DOHH2 (cell line): Measurements from ENCODE around the gene BAIAP2.

Source experiments
- H3F3A ChIP-seq: fragments of 200-600 bp; sonication (generic), shearing (Covaris generic); 2 replicates; pipeline ENCODE4 v1.6.0; 2016; ENCODE audit warnings: antibody characterized with exemption, mild to moderate bottlenecking; ENCODE audit not compliant: control insufficient read depth, insufficient read depth
- H3K27ac ChIP-seq: fragments of 200-600 bp; sonication (generic); 2 replicates; pipeline ENCODE4 v1.5.1; 2014; ENCODE audit warnings: low read depth, mild to moderate bottlenecking, low read length, moderate library complexity
- H3K27me3 ChIP-seq: fragments of 200-600 bp; sonication (generic); 2 replicates; pipeline ENCODE4 v1.6.1; 2014; ENCODE audit warnings: mild to moderate bottlenecking, low read length, mixed read lengths; ENCODE audit not compliant: control insufficient read depth
- H3K36me3 ChIP-seq: fragments of 200-600 bp; sonication (generic); 2 replicates; pipeline ENCODE4 v1.6.1; 2014; ENCODE audit warnings: mild to moderate bottlenecking, low read length, moderate library complexity, mixed read lengths; ENCODE audit not compliant: control insufficient read depth
- H3K4me1 ChIP-seq: fragments of 200-600 bp; sonication (generic); 2 replicates; pipeline ENCODE4 v1.6.1; 2014; ENCODE audit warnings: mild to moderate bottlenecking, low read length, mixed read lengths; ENCODE audit not compliant: control insufficient read depth
- H3K4me2 ChIP-seq: fragments of 200-600 bp; sonication (generic); 2 replicates; pipeline ENCODE4 v1.6.0; 2014; ENCODE audit warnings: mild to moderate bottlenecking, low read length, moderate library complexity
- H3K4me3 ChIP-seq: fragments of 200-600 bp; sonication (generic); 2 replicates; pipeline ENCODE4 v1.5.1; 2014; ENCODE audit warnings: mild to moderate bottlenecking, low read length, mixed read lengths
- H3K79me2 ChIP-seq: fragments of 200-600 bp; sonication (generic); 2 replicates; pipeline ENCODE4 v1.6.1; 2014; ENCODE audit warnings: mild to moderate bottlenecking, low read length, mixed read lengths; ENCODE audit not compliant: control insufficient read depth
- H3K9me2 ChIP-seq: fragments of 200-600 bp; sonication (generic); replicated peaks from 2 replicates; pipeline ENCODE4 v1.6.1; 2014; ENCODE audit warnings: mild to moderate bottlenecking, low read length, mixed read lengths; ENCODE audit not compliant: control insufficient read depth
- H3K9me3 ChIP-seq: fragments of 200-600 bp; sonication (generic); 2 replicates; pipeline ENCODE4 v1.6.1; 2014; ENCODE audit warnings: antibody characterized with exemption, low read length, mixed read lengths; ENCODE audit not compliant: control insufficient read depth, insufficient read depth
- H4K20me1 ChIP-seq: fragments of 200-600 bp; sonication (generic); 2 replicates; pipeline ENCODE4 v1.6.0; 2014; ENCODE audit warnings: low read depth, mild to moderate bottlenecking, antibody characterized with exemption, low read length, moderate library complexity; ENCODE audit not compliant: control insufficient read depth, insufficient read depth
- EZH2phosphoT487 ChIP-seq: fragments of 200-600 bp; sonication (generic); IDR thresholded peaks from 2 replicates; pipeline ENCODE4 v1.6.1; 2017; ENCODE audit warnings: borderline replicate concordance, mild to moderate bottlenecking, antibody characterized with exemption, low read length, moderate library complexity, mixed read lengths
- TF ChIP-seq, protein P1 (sequence below): fragments of 200-600 bp; sonication (generic); IDR thresholded peaks from one replicate; pipeline ENCODE4 v1.5.1; 2014; ENCODE audit warnings: antibody characterized with exemption, mild to moderate bottlenecking, low read depth, low read length; ENCODE audit not compliant: poor library complexity, severe bottlenecking

Gene BAIAP2

DNA sequence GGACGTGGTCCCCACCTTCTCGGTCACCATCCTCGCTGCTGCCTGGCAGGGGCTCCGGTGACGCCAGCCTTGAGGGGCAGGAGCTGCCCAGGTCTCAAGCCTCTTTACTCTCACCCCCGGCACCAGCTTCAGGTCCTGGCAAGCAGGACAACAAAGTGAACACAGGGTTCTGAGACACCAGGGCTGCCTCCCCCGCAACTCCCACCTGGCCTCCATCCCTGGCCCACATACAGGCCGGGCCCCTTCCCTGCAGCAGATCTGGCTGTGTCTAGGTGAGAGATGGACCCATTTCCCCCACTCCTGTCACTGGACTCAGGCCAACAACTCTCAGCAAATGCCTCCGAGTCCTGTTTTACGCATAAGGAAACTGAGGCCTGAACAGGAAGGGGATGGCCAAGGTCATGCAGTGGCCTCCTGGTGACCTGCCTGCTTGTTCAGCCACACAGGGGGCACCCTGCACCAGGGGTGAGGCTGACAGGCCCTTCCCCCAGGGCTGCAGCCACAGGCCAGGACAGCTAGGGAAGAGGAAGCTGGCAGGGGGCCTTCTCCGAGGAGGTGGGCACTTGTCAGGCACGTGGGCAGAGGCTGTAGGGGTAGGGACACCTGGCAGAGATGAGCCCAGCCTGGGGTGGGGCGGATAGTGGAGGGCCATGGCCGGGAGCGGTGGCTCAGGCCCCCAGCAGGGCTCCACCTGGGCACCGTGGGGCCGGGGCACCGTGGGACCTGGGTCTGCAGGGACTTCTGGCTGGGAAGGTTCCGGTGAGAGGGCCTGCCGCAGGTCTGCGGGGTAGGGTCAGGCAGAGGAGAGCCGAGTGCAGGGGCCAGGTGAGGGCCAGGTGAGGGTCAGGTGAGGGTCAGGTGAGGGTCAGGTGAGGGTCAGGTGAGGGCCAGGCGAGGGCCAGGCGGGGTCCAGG, 83.6 kb downstream of the BAIAP2 start:
- no peak overlapping the region for H3K4me2 ChIP-seq
- no peaks in the 10 kb centered on the region for H3K9me2 ChIP-seq
- H3K4me1 ChIP-seq, result peaks cover 3% of the 10 kb centered on the region; the same call in 1 of the 2 replicates
- H3K9me3 ChIP-seq, result no peaks in the 10 kb centered on the region
- no peaks in the 10 kb centered on the region for H3F3A ChIP-seq
- no peaks in the 10 kb centered on the region for H4K20me1 ChIP-seq
- TF ChIP-seq, protein P1, sequence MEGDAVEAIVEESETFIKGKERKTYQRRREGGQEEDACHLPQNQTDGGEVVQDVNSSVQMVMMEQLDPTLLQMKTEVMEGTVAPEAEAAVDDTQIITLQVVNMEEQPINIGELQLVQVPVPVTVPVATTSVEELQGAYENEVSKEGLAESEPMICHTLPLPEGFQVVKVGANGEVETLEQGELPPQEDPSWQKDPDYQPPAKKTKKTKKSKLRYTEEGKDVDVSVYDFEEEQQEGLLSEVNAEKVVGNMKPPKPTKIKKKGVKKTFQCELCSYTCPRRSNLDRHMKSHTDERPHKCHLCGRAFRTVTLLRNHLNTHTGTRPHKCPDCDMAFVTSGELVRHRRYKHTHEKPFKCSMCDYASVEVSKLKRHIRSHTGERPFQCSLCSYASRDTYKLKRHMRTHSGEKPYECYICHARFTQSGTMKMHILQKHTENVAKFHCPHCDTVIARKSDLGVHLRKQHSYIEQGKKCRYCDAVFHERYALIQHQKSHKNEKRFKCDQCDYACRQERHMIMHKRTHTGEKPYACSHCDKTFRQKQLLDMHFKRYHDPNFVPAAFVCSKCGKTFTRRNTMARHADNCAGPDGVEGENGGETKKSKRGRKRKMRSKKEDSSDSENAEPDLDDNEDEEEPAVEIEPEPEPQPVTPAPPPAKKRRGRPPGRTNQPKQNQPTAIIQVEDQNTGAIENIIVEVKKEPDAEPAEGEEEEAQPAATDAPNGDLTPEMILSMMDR, result no peak
- TF ChIP-seq EZH2phosphoT487, result no peak
- H3K27ac ChIP-seq, result no peak overlapping the region
- no peaks in the 10 kb centered on the region for H3K27me3 ChIP-seq
- no peaks in the 10 kb centered on the region for H3K79me2 ChIP-seq
- no peak overlapping the region for H3K4me3 ChIP-seq
- H3K36me3 ChIP-seq, result no peaks in the 10 kb centered on the region

DNA sequence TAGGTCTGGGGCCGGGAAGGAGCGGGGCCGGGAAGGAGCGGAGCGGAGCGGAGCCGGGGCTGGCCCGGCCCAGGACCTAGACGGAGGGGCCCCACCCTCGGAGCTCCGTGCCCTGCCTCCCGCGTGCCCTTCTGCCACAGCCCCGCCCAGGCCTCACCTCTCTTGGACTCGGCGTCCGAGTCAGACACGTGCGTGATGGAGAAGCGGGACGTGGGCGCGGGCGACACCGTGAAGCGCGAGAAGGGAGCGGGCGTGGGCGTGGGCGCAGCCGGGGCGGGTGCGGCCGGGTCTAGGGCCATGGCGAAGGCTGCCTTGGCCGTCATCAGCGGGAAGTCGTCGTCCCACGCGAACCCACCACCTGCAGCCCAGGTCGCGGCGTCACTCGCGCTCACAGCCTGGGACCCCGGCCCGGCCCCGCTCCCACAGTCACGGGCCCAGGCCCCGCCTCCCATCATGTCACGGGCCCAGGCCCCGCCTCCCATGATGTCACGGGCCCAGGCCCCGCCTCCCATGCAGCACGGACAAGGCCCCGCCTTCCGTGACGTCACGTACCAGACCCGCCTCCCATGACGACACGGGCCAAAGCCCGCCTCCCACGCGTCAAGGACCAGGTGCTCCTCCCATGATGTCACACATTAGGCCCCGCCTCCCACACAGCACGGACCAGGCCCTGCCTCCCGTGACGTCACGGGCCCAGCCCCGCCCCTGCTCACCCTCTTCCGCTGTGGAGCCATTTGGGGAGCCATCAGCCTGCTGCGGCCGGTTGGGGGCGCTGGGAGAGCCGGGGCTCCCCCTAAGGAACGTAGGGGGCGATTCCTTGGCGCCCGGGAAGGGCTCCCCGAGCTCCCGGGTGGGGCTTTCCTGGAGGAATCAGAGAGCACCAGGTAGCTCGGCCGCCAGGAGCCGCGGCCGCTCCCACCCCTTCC, 84.5 kb downstream of the BAIAP2 start:
- no peak for TF ChIP-seq EZH2phosphoT487
- TF ChIP-seq, protein P1, result peak; percentile 50
- H3K4me1 ChIP-seq, result peaks cover 3% of the 10 kb centered on the region; the same call in 1 of the 2 replicates
- no peaks in the 10 kb centered on the region for H3K79me2 ChIP-seq
- H3F3A ChIP-seq, result no peaks in the 10 kb centered on the region
- no peak overlapping the region for H3K27ac ChIP-seq
- H3K9me2 ChIP-seq, result no peaks in the 10 kb centered on the region
- no peaks in the 10 kb centered on the region for H3K36me3 ChIP-seq
- no peaks in the 10 kb centered on the region for H4K20me1 ChIP-seq
- H3K4me2 ChIP-seq, result peak overlapping the region; percentile 3; the same call in 1 of the 2 replicates
- H3K4me3 ChIP-seq, result no peak overlapping the region
- no peaks in the 10 kb centered on the region for H3K27me3 ChIP-seq
- no peaks in the 10 kb centered on the region for H3K9me3 ChIP-seq

DNA sequence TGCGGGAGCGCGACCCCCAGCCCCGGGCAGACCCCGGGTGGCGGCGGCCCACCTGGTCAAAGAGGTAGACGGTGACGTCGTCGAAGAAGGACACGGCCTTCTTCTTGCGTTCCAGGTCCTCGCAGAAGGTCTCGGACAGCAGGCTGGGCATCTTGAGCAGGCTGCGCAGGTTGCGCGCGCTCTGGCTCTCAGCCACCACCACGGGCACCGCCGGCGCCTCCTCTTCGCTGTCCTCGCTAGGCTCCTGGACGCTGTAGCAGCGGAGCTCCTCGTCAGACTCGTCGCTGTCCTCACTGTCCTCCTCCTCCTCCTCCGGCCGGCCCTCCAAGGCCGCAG, 85.2 kb downstream of the BAIAP2 start:
- Histone ChIP-seq H3K36me3 (no peaks in the 10 kb centered on the region), H3K27me3 (no peaks in the 10 kb centered on the region), H3K9me3 (no peaks in the 10 kb centered on the region), H3F3A (no peaks in the 10 kb centered on the region), H3K4me1 (peaks cover 3% of the 10 kb centered on the region; the same call in 1 of the 2 replicates), H3K27ac (no peak overlapping the region), H3K4me3 (no peak overlapping the region), H3K9me2 (no peaks in the 10 kb centered on the region), H4K20me1 (no peaks in the 10 kb centered on the region), H3K4me2 (no peak overlapping the region), H3K79me2 (no peaks in the 10 kb centered on the region)
- no peak for TF ChIP-seq EZH2phosphoT487
- TF ChIP-seq, protein P1, result peak; percentile 4
